HG03280 (cell line): Measurements from ENCODE around the gene URB2.
"Not testable (repeated sequence)": the region's sequence is repeated elsewhere in the genome, so short reads cannot be mapped to it uniquely, and the experiment has no call there.

ENCODE experiments used
- ATAC-seq: cut with Tn5 transposase; IDR thresholded peaks from one replicate; pipeline ENCODE4 v1.9.1; 2021; ENCODE audit warnings: mild to moderate bottlenecking, moderate library complexity; ENCODE audit not compliant: unreplicated experiment

Gene URB2

DNA sequence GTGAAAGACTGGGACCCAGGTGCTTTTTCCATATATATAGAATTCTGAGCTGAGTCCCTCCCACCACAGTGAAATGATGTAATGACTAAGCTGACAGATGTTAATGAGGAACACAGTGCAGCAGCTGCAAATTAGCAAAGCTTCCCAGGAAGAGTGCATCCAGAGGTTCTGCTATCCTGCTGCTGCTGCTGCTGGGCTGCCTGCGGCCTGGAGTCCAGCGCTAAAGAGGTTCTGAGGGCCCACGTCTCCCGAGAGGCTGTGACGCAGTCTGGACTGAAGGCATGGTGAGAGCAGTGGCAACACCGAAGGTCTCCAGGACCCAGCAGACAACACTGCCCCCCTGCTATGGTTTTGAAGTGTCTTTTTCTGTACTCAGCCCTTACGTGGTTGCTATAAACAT, 63.9 kb downstream of the URB2 start:
- ATAC-seq, result no peak

DNA sequence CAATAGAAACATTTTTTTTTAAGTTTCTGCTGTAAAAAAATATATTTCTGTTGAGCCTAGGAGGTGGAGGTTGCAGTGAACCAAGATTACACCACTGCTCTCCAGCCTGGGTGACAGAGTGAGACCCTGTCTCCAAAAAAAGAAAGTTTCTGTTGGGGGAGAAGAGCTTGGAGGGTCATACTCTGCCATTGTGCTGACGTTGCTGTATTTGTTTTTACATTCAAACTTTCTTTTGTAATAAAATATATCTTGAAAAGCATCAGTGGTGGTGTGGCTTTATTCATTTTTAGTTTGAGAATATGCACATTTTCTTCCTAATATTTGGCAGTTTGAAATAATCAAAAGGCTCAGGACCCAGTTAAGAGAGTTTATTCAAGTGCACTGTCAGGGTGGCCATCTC, 64.6 kb downstream of the URB2 start:
- no peak for ATAC-seq

DNA sequence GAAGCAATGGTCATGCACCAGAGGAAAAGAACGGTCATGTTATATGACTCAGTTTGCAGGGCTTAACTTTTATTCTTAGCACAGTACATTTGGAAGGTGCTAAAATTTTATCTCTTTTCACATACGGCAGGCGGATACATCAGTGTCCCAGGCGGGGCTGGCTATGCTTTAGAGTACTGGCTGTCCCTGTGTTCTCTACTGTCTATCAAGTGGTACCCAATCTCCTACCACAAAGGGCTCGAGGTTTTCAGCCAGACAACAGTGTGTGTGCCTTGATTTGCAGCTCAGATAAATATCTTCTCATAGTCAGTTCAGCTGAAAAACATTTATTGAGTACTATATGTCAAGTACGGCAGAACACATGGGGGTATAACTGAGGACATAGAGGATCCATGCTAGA, 65.3 kb downstream of the URB2 start:
- ATAC-seq, result no peak

DNA sequence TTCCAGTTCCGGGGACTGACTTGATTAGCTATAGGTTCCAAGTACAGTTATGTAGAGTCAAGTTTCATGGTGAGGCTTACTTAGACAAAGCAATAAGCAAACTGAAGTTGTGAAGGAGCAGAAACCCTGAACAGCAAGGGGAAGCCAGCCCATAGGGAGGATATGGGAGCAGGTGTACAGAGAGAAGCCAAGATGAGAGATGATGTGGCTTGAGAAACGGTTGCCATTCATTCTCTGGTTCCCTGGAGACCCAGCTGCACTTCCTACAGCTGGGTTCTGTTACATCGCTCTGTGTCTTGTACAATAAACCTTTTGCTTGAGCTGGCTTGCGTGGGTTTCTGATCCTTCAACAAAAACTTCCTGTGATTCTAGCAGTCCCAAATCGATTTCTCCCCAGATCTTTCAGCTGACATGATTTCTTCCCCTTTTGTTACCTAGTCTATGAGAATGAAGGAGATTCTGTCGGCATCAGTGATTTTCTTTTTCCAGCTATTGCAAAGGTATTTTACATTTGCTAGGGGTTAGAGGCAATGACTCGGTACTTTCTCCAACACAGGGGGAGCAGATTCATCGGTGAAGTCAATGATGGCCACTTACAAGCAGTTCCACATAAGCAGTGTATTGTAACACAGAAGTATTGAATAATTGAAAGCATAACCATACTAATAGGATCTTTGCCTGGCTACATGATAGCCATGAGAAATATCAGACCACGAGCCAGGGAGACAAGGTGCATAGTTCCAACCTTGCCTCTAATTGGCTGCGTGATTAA, 67.3 kb downstream of the URB2 start:
- no peak for ATAC-seq

DNA sequence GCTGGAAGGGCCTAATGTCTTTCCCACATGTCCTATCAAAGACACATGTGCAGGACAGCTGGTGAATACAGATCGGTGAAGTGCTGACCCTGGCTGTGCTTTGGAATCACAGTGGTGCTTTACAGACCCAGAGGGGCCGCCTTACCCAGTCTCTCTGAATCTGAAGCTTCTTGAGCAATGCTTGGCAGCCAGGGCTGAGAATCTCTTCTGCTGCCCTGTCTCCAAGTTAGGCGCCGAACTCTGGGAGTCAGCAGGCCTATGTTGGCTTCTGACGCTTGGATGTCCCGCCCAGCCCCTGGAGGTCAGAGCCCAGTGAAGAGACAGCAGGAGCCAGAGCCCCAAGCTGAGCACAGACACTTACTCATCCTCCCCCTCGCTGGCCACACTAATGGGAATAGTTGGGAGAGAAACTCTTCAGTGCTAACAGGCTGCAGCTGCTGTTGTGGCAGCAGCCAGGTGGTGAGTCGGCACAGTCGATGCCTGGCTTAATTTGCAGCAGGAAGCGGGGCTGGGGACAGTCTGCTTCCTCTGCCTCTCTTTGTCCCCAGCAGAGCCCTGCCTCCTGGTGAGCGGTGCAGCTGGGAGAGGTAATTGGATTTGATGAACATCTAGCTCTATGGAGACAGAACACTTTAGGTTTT, 68.1 kb downstream of the URB2 start:
- no peak for ATAC-seq

DNA sequence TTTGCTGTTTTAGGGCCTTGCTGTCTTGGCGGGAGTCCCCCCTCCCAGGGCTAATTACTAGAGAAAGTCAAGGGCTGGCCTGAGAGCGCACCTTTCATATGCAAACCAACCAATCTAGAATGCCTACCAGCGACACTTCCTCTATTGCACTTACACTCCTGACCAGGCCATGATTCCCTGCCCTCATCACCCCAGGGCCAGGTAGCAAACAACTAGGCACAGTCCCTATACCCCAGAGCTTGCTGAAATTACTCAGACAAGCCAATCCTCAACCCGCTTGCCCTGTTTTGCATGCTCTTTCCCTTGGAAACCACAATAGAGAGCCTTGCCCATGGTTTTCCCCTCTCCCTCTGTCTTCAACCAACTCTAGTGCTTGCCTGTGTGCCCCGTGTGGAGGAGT, 70.3 kb downstream of the URB2 start:
- no peak for ATAC-seq

DNA sequence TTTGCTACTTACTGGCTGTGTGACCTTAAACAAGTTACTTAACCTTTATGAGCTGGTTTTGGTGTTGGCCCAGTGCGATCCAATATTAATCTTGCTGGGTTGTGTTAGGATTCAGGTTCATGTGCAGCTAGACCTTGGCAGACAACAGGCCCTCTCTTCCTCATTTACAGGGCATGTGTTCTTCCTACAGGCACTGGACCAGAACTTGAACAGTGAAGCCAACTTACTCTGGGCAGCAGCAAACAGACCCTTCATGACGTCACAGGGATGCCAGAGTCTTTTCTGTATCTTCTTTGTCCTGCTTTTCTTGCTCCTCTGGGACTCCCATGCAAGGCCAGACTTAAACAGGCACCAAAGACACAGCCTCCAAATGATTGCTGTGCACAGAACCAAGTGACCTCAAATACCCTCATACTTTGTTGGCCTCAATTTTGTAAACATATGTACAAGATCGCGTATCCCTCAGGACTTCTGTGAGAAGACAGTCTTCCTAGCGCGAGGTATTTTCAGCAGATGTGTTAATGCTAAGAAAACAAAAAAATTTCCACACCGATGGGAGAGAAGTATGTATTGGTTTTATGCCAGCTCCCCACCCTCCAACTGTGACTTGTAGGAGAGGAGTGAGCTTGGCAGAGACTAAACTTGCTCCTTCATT, 73.7 kb downstream of the URB2 start:
- no peak for ATAC-seq

DNA sequence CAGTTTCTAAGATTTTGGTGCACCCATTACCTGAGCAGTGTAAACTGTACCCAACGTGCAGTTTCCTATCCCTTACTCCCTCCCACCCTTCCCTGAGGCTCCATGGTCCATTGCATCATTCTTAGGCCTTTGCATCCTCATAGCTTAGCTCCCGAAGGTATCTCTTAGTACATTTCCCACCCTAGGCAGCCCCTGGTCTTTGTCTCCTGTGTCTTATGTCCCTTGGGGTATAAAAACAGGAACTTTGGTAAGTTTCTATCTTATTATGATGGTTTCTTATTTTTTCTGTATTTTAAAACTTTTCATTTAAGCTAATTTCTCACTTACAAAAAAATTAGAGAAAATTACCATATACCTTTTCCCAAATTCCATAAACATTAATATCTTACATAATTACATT, 78.1 kb downstream of the URB2 start:
- no peak for ATAC-seq

DNA sequence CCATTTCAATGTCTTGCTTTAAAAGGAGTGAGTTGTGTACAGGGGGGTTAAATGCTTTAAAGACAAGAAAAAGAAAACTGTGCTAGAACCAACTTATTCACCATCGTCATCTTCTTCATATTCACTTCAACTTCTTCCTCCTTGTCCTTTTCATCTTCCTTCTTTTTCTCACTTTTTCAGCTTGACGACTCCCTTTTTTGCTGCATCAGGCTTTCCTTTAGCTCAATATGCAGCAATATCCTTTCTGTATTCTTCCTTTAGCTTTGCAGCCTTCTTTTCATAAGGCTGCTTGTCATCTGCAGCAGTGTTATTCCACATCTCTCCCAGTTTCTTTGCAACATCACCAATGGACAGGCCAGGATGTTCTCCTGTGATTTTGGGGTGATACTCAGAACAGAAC, 79.1 kb downstream of the URB2 start:
- ATAC-seq, result not testable (repeated sequence)

DNA sequence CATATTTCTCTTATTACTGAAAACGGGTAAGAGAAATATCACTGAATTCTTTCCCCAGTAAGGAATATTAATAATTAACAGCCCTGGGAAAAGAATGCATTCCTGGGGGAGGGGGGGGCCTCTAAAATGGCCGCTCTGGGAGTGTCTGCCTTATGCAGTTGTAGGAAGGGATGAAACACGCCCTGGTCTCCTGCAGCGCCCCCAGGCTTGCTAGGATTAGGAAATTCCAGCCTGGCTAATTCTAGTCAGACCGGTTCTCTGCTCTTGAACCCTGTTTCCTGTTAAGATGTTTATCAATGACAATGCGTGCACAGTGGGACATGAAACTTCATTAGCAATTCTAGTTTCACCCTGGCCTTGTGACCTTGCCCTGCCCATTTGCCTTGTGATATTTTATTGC, 81.1 kb downstream of the URB2 start:
- ATAC-seq, result not testable (repeated sequence)

DNA sequence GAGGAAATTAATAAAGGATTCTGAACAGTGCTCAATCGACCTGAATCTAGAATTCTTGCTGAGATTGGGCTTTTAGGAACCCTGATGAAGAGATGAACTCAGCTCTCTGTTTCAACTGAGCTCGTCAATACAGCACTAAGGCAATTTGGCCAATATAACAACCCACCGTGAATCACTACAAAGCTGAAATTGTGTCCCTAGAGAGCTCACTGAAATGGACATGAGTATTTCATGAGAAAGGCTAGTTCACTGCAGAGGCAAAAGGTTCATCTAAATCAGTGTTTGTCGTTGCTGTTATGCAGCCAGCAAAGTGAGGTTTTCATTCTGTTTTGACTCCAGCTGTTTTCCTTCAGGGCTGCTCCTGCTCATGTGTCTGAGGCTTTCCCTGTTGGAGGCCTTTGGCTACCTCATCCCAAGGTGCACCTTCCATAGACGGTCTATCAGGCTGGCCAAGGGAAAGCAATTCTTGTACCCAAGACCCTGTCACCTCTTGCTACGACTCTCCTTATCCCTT, 83.5 kb downstream of the URB2 start:
- ATAC-seq, result no peak
